K562 (cell line): ENCODE results near the gene SNRPA. TPM values are rescaled to one million over a fixed set of nuclear protein-coding genes. Genes with fewer than 3 reads are reported as not detected.
A peak's percentile ranks its signal among the peaks of the same experiment; 100 is the strongest.
"Not testable (repeated sequence)": the region's sequence is repeated elsewhere in the genome, so short reads cannot be mapped to it uniquely, and the experiment has no call there.

Experiments
- ATAC-seq: fragments of 200-7000 bp; cut with Tn5 transposase; 3 replicates; pipeline ENCODE4 v1.9.1; 2020; ENCODE audit warnings: moderate library complexity
- BruUV-seq: library from RNA; stranded (reverse); fragments of 400-500 nt; replicated peaks from 2 replicates; lab custom pipeline; 2021; lab: Mats Ljungman, UMichigan
- CTCF ChIA-PET: fragments of 300-600 bp; formaldehyde crosslinking; extraction: SDS; loops from one replicate; lab custom pipeline; 2021; ENCODE audit warnings: low intra/inter-chr PET ratio; lab: Yijun Ruan, JAX
- POLR2A ChIA-PET: fragments of 300-600, 350-650 bp; sonication (Branson Sonifier 250); formaldehyde crosslinking; extraction: SDS; loops from one replicate; lab custom pipeline; 2021; ENCODE audit warnings: antibody characterized with exemption, inconsistent platforms; lab: Yijun Ruan, JAX
- DNase-seq, 4 experiments: peaks; one replicate each; pipeline versions ENCODE4 v3.0.0 to v3.0.0-alpha.2; 2011 to 2018; ENCODE audit warnings: low spot score in 3 of 4, mixed read lengths in 3 of 4; ENCODE audit errors: extremely low read depth in 1 of 4
- FAIRE-seq: peaks from 2 replicates; lab custom pipeline; 2011; peaks lifted over from hg19 to GRCh38; lab: Jason Lieb, UNC
- H2AFZ ChIP-seq: 2 replicates; pipeline ENCODE4 v1.6.0; 2011; ENCODE audit warnings: low read depth, low read length, control low read depth, inconsistent platforms
- H3K27ac ChIP-seq: fragments of 200-600 bp; 3 replicates; pipeline ENCODE4 v1.8.0; 2011; ENCODE audit warnings: low read depth, mild to moderate bottlenecking, control low read depth, inconsistent platforms, low read length, moderate library complexity, mixed read lengths; ENCODE audit errors: extremely low read depth
- H3K27me3 ChIP-seq, 2 experiments: fragments of 300-600 bp in 1 of 2; 2 replicates in 1 of 2; 3 replicates in 1 of 2; pipeline versions ENCODE4 v1.6.0 to v1.8.0; 2011; ENCODE audit warnings: inconsistent platforms in 2 of 2, low read length in 2 of 2, mild to moderate bottlenecking in 1 of 2, mixed read lengths in 1 of 2, moderate library complexity in 1 of 2; ENCODE audit not compliant: control insufficient read depth in 2 of 2, insufficient read depth in 2 of 2
- H3K36me3 ChIP-seq: fragments of 300-600 bp; 3 replicates; pipeline ENCODE4 v1.8.0; 2011; ENCODE audit warnings: mild to moderate bottlenecking, low read length, inconsistent platforms; ENCODE audit not compliant: control insufficient read depth, insufficient read depth
- H3K4me1 ChIP-seq, 2 experiments: fragments of 200-600 bp in 1 of 2; replicated peaks in 1 of 2; 2 replicates in 1 of 2; 3 replicates in 1 of 2; pipeline versions ENCODE4 v1.5.1 to v1.8.0; 2011; ENCODE audit warnings: inconsistent platforms in 2 of 2, low read length in 2 of 2, mild to moderate bottlenecking in 1 of 2, mixed read lengths in 1 of 2, moderate library complexity in 1 of 2; ENCODE audit not compliant: control insufficient read depth in 2 of 2, insufficient read depth in 2 of 2
- H3K4me2 ChIP-seq: 2 replicates; pipeline ENCODE4 v1.6.1; 2011; ENCODE audit warnings: low read length, control low read depth, inconsistent platforms, mixed read lengths; ENCODE audit not compliant: insufficient read depth
- H3K4me3 ChIP-seq: fragments of 200-600 bp; sonication (generic), shearing (Covaris generic); 2 replicates; pipeline ENCODE4 v1.5.1; 2016; ENCODE audit warnings: control low read depth, inconsistent platforms
- H3K79me2 ChIP-seq: fragments of 200-600 bp; 3 replicates; pipeline ENCODE4 v1.8.0; 2011; ENCODE audit warnings: low read length, inconsistent platforms; ENCODE audit not compliant: control insufficient read depth, insufficient read depth
- H3K9ac ChIP-seq, 2 experiments: 2 replicates each; pipeline versions ENCODE4 v1.6.0 to v1.6.1; 2011; ENCODE audit warnings: low read depth in 2 of 2, low read length in 2 of 2, control low read depth in 1 of 2, inconsistent platforms in 1 of 2, mild to moderate bottlenecking in 1 of 2, mixed read lengths in 1 of 2; ENCODE audit not compliant: insufficient read depth in 1 of 2
- H3K9me1 ChIP-seq: one replicate; pipeline ENCODE4 v1.6.0; 2011; ENCODE audit warnings: inconsistent platforms, mild to moderate bottlenecking, low read length, moderate library complexity; ENCODE audit not compliant: control insufficient read depth, insufficient read depth
- H3K9me3 ChIP-seq: replicated peaks from 2 replicates; pipeline ENCODE4 v1.5.1; 2011; ENCODE audit warnings: low read depth, low read length, inconsistent platforms; ENCODE audit not compliant: control insufficient read depth, insufficient read depth
- H4K20me1 ChIP-seq: replicated peaks from 2 replicates; pipeline ENCODE4 v1.6.1; 2011; ENCODE audit warnings: low read length, inconsistent platforms, mixed read lengths; ENCODE audit not compliant: control insufficient read depth, insufficient read depth
- ZBTB40 ChIP-seq, 2 experiments: fragments of 450-650 bp in 1 of 2; sonication (generic) in 1 of 2; formaldehyde crosslinking in 1 of 2; IDR thresholded peaks; 2 replicates each; pipeline versions ENCODE4 v1.7.1 to v1.9.0; 2016 to 2022; ENCODE audit warnings: inconsistent platforms in 1 of 2, mild to moderate bottlenecking in 1 of 2, missing genetic modification reagents in 1 of 2
- WGBS: fragments of 100-300 bp; shearing (Covaris generic); methylation state at CpG from one replicate; pipeline ENCODE4 v1.1.6; 2016; ENCODE audit warnings: low coverage, mixed read lengths; ENCODE audit not compliant: insufficient coverage; ENCODE audit errors: missing lambda C conversion rate; 5-methylcytosine and 5-hydroxymethylcytosine counted together
- in situ Hi-C: fragments of 300-500 bp; cut with MboI; formaldehyde crosslinking; loops from 4 replicates; pipeline ENCODE4 v1.15.0; 2018; ENCODE audit warnings: inconsistent platforms, mixed read lengths
- intact Hi-C: fragments of 100-400 bp; cut with micrococcal nuclease; formaldehyde crosslinking; loops from 2 replicates; pipeline ENCODE4 v1.14.2; 2022
- polyA plus RNA-seq, 8 experiments: library from polyadenylated mRNA; depleted of rRNA in 4 of 8; stranded (reverse) in 5 of 8; unstranded in 3 of 8; fragments of >200 nt; fragmentation: Nextera tagmentation in 2 of 8; fragmentation: Illumina TruSeq in 1 of 8; extraction: Ambion mirVana in 2 of 8; extraction: Trizol in 1 of 8; gene quantifications; 2 replicates each; pipeline versions ENCODE4 v1.2.1 to v1.2.3, GENCODE V29; 2011 to 2014; ENCODE audit warnings: inconsistent platforms in 1 of 8, missing spikeins in 1 of 8
- total RNA-seq, 7 experiments: library from RNA; depleted of rRNA in 6 of 7; stranded (reverse); fragments of >200 nt in 6 of 7; fragmentation: Illumina TruSeq in 2 of 7; extraction: Trizol in 2 of 7; gene quantifications; 2 replicates each; pipeline versions ENCODE4 v1.2.1 to v1.2.3, GENCODE V29; 2011 to 2021; ENCODE audit warnings: low replicate concordance in 1 of 7
- TF ChIP-seq, protein P1 (sequence below): sonication (generic); formaldehyde crosslinking; IDR thresholded peaks from 2 replicates; pipeline ENCODE4 v1.4.0; 2020; ENCODE audit warnings: mild to moderate bottlenecking, missing genetic modification reagents

Gene SNRPA
- total and polyA plus RNA-seq, 9 of the 15 experiments (the other 6 are each of a cell fraction or from before 2014, with no cell fraction given): 16.3 to 311 (median 193) TPM

DNA sequence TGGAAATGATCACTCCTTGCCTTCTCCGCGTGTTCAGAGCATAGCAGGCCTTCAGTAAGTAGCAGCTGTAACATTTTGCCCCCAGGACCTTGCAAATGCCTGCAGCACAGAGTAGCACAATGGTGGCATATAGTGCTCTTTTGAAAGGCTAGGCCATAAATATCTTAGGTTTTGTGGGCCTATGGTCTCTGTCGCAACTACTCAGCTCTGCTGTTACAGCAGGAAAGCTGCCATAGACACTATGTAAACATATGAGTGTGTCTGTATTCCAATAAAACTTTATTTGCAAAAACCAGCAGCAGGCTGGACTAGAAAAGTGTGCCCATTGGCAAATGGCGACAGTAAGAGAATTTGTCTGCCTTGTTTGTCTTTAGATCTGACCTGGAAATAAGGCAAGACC, 24.7 kb upstream of the SNRPA start:
- Histone ChIP-seq H3K4me2 (no peak overlapping the region), H3K4me1 (no peaks in the 10 kb centered on the region; a peak in 1 of 5 replicates), H3K36me3 (peaks cover 48% of the 10 kb centered on the region), H3K79me2 (peaks cover 10% of the 10 kb centered on the region; the same call in 2 of the 3 replicates), H3K27me3 (no peaks in the 10 kb centered on the region), H3K4me3 (no peak overlapping the region), H3K9ac (no peak overlapping the region), H3K9me3 (no peaks in the 10 kb centered on the region), H4K20me1 (no peaks in the 10 kb centered on the region), H3K27ac (no peak overlapping the region), H3K9me1 (peaks cover 4% of the 10 kb centered on the region), H2AFZ (no peak overlapping the region)
- no peak for DNase-seq
- FAIRE-seq: no peak
- in situ Hi-C loops: no loop called here
- ChIA-PET CTCF (no interaction called here), POLR2A (no interaction called here)
- intact Hi-C loops: no loop called here
- no peak for ATAC-seq
- peak; percentile 80 for TF ChIP-seq ZBTB40 (IDR thresholded peaks at IDR 0.05)
- peak; percentile 62; the same call in 1 of the 2 replicates for TF ChIP-seq ZBTB40 (CRISPR knock-in tag; IDR thresholded peaks at IDR 0.05)
- TF ChIP-seq, protein P1, sequence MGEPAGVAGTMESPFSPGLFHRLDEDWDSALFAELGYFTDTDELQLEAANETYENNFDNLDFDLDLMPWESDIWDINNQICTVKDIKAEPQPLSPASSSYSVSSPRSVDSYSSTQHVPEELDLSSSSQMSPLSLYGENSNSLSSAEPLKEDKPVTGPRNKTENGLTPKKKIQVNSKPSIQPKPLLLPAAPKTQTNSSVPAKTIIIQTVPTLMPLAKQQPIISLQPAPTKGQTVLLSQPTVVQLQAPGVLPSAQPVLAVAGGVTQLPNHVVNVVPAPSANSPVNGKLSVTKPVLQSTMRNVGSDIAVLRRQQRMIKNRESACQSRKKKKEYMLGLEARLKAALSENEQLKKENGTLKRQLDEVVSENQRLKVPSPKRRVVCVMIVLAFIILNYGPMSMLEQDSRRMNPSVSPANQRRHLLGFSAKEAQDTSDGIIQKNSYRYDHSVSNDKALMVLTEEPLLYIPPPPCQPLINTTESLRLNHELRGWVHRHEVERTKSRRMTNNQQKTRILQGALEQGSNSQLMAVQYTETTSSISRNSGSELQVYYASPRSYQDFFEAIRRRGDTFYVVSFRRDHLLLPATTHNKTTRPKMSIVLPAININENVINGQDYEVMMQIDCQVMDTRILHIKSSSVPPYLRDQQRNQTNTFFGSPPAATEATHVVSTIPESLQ (CRISPR knock-in tag): no peak
- BruUV-seq: no TSS peak
- 94% methylated on average over 4 of the region's 4 CpGs for WGBS

- peaks cover 71% of the 10 kb centered on the region for H3K36me3 ChIP-seq
- DNase-seq, H3K4me2 ChIP-seq, in situ Hi-C loops, intact Hi-C loops, H2AFZ ChIP-seq, CTCF ChIA-PET, H3K9ac ChIP-seq, H4K20me1 ChIP-seq, H3K4me1 ChIP-seq, H3K27me3 ChIP-seq, H3K79me2 ChIP-seq, H3K27ac ChIP-seq, H3K9me1 ChIP-seq, H3K9me3 ChIP-seq, BruUV-seq, FAIRE-seq, H3K4me3 ChIP-seq, ATAC-seq: not testable (repeated sequence)
- POLR2A ChIA-PET: interaction anchor here (0.6 to 2.0 kb wide), 4 partner anchors 10 to 73 kb away, joined by 3 to 5 read pairs (median 3); partner anchors contain the start of genes ACTMAP, COQ8B, ITPKC and SNRPA
- WGBS: 98% methylated on average over 5 of the region's 5 CpGs
These were observed 20.9 kb upstream of the SNRPA start for GRCh38 chr19:40730065-40730464.
